Body of pancreas (tissue), 4 donors: ENCODE measurements around the gene IL1R2.

Source experiments
- POLR2A ChIP-seq, 3 donors: fragments of 450-650 bp; IDR thresholded peaks; one replicate each; pipeline ENCODE4 v1.6.1; 2016; ENCODE audit warnings: antibody characterized with exemption in 3 of 3, mild to moderate bottlenecking in 2 of 3
- TF ChIP-seq, protein P1 (sequence below), 7 experiments: fragments of 450-650 bp in 4 of 7; fragments of 200-600 bp in 3 of 7; sonication (generic) in 3 of 7; IDR thresholded peaks; one replicate each; pipeline ENCODE4 v1.5.1; 2016 to 2019; ENCODE audit warnings: antibody characterized with exemption in 7 of 7

DNA sequence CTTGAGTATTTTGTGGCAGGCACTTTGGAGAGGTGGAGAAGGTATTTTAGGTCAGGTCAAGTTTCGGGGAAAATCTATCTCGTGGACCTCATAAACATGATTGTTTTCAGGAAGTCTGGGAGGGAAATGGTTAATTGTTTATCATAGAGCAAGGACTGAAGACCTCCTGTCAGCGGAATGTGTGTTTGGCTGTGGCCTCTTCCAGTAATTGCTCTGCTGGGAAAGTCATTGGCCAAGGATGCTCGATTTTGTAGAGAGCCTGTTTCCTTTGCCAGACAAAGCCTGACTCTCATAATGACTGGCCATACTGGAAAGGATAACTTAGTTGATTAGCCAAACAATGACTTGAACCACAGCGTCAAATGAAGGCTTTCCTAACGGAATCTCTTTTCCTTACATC, 30.0 kb downstream of the IL1R2 start:
- TF ChIP-seq, protein P1, sequence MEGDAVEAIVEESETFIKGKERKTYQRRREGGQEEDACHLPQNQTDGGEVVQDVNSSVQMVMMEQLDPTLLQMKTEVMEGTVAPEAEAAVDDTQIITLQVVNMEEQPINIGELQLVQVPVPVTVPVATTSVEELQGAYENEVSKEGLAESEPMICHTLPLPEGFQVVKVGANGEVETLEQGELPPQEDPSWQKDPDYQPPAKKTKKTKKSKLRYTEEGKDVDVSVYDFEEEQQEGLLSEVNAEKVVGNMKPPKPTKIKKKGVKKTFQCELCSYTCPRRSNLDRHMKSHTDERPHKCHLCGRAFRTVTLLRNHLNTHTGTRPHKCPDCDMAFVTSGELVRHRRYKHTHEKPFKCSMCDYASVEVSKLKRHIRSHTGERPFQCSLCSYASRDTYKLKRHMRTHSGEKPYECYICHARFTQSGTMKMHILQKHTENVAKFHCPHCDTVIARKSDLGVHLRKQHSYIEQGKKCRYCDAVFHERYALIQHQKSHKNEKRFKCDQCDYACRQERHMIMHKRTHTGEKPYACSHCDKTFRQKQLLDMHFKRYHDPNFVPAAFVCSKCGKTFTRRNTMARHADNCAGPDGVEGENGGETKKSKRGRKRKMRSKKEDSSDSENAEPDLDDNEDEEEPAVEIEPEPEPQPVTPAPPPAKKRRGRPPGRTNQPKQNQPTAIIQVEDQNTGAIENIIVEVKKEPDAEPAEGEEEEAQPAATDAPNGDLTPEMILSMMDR (IDR thresholded peaks at IDR 0.05) = no peak
- no peak for TF ChIP-seq POLR2A (IDR thresholded peaks at IDR 0.05)
